Fibroblast of skin of right quadriceps (primary cell): ENCODE measurements around the gene INSIG2.

Experiments used
- DNase-seq: peaks from one replicate; pipeline ENCODE4 v3.0.0-alpha.2; 2013

INSIG2 gene

DNA sequence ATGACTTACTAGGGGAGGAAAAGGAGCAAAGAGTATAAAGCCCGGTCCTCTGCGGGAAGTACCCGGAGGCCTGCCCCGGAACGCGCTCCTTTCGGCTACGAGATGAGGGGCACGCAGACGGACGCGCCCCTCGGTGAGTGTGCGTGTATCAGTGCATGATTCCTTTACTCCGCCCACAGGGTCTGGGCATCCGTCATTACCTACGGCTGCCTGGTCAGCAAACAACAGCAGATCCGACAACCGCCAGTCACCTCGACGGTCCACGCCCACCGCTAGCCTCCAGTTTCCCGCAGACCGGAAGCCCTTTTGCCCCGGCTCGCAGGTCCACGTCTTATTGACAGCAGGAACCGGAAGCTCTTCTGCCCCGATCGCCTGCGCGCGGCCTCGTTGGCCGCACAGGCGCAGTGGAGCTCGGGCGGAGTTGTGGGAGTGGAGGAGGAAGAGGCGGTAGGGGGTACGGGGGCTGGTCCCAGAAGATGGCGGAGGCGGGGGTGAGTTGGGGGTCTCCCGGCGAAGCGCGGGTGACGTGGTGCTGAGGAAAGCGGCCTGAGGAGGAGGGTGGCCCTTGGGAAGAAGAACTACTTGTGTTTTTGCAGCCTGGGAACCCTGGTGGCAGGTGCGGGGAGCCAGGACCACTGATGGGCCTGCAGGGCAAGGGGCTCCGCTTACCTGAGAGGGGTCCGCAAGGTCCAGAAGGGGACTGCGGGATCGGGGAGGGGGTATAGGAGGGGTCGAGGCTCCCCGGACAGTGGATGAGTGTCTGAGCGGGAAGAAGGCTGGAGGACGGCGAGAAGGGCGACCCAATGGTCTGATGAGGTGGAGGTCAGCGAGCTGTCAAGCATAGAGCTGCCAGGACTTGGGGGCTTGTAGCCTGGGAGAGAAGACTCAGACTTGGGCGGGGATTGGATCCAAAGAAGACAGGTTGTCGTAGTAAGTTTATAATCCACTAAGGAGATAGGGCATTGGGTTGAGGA is at the start of gene INSIG2:
Gene INSIG2, plus strand, starts transcription at position 421 of the 974 bp plus-strand sequence. CDS start 8,086 bp downstream, outside the sequence.
- peak; percentile 96 for DNase-seq

- DNase-seq: no peak
Measured at GRCh38 chr2:118040891-118041290, 47.4 kb upstream of the INSIG2 start.

DNA sequence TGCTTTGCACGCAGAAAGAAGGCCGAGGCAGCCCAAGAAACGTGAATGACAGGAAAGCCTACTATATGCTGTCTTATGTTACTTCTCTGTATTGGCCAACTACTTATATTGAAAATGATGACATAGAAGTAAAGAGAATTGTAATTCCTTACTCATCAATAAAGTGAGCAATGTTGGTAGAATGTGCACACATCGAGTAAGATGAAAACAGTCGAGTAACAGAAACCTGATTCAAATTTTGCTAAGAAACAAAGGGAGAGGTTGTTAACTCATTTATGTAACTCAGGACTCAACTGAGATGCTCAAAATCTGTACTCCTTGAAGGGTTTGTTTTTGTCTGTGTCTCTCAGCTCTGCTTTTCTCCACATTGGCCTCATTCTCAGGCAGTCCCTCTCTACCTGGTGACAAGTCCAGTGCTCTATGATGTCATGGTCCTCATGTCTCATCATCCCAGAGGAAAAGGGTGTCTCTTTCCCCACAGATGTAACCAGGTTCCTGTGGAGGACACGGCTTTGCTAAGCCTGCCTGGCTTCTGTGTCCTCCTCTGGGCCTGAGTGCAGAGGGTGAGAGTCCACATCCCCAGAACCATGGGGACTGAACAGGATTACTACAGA is 44.1 kb upstream of the INSIG2 start:
- DNase-seq: no peak

DNA sequence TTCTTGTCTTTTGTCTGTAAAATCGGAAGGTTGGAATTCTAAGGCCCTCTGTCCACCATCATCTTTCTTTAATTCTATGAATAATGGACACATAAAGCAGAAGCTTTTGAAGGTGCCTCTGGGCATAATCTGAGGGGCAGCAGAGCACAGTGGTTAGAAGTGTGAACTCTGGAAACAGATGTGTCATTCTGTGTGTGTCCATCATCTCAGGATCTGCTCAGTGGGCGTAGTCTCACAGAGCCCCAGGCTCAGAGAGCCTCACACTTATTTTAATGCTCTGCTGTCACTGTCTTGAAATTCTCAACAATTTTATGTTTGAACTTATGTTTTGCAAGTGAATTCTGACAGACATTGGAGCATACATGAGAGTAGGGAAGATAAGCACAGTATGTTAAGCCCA is 43.4 kb upstream of the INSIG2 start:
- no peak for DNase-seq

DNA sequence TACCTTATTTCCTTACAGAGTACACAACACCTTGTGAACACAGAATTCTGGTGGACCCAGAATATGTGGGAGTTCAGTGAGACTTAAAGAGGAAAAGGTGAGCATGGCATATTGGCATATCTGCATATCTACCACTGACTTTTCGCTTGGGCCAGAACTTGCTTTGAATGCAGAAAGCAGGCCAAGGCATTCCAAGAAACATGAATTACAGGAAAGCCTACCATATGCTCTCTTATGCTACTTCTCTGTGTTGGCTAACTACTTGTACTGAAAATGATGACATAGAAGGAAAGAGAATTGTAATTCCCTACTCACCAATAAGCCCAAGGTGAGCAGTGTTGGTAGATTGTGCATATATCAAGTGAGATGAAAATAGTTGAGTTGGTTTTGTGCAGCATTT is 43.0 kb upstream of the INSIG2 start:
- no peak for DNase-seq

DNA sequence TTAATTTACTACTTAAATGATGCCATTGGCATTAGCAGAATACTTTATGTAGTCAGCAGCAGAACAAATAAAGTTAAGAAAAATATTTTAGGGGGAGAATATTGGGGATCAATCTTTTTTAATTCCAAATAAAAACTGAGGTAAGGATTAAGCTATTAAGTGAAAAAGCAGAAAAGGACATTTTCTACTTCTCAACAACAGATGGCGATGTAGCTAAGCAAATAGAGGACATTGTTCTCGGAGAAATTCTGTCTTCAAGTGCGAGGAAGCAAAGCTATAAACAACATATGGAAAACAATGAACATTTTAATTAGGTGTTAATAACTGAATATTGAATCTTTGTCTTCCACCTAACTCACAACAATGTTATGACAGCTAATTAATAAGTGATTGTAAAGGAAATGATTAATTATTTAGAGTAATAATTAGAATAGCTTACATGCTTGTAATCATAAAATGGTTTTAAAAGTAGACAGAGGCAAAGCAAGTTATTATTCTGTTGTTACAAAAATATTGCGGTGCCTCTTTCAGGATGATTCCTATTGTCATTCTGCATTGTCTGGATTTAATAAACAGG is 41.5 kb upstream of the INSIG2 start:
- peak; percentile 53 for DNase-seq

DNA sequence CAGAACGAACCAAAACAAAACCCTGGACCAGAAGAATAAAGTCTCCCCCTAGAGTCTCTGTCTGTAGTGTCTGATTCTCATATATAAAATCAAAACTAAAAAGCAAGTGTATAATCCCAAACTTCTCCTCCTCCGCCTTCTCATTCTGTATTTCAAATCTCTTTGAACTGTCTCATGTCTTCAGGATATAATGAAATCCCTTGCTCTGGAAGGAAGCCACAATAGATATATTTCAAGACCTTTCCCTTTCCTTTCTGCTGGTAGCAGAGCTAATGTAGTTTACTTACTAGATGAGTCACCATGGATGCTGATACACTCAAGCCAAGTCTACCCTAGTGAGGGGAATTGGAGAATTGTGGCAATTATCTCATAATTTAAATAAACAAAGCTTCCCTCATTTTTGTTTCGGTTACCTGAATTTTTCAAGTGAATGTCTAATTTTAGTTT is 40.9 kb upstream of the INSIG2 start:
- peak; percentile 76 for DNase-seq

- peak; percentile 41 for DNase-seq
Measured at GRCh38 chr2:118048401-118048800, 39.9 kb upstream of the INSIG2 start.

DNA sequence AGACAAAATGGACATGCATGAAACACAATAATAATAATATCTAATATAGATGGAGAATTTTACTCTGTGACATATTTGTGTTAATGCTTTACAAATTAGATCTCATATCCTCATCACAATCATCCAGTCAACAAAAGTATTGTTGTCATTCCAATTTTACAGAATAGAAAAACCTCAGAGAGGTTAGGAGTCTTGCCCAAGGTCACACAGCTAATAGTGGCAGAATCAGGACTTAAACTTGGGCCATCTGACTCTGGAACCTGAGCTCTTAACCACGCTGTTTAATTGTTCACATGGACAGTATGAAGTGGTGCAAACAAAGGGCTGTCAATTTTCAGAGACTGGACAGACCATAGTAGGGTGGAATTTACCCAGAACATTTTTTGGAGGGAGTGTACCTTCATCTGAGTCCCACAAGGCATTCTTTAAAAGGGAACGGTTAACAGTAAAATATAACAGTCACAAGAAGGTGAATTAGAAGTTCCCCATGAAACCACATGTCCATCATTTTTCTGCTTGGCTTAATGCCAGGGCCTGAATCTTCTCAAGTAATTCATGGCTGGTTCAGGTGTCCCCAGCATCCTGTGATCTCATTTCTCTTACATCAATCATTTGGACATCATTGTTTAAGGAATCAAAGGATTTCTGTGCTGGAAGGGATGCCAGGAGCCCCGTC is 39.0 kb upstream of the INSIG2 start:
- peak; percentile 7 for DNase-seq

DNA sequence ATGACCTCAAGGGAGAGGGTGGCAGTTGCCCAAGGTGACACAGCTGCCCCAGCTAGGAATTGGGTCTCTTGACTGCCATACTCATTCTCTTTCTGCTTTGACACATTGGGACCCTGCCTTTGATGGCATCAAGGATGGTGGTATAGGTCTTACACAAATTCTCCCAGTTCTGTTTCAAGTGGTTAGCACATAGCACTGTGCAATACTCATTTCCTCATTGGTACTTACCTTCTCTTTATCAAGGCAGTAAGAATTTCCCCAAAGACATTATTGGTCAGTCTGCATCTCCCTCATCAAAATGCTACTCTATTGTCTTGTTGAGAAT is 38.5 kb upstream of the INSIG2 start:
- DNase-seq: peak; percentile 12

GRCh38 chr2:118050386-118050785 is 37.9 kb upstream of the INSIG2 start:
- peak; percentile 90 for DNase-seq

DNA sequence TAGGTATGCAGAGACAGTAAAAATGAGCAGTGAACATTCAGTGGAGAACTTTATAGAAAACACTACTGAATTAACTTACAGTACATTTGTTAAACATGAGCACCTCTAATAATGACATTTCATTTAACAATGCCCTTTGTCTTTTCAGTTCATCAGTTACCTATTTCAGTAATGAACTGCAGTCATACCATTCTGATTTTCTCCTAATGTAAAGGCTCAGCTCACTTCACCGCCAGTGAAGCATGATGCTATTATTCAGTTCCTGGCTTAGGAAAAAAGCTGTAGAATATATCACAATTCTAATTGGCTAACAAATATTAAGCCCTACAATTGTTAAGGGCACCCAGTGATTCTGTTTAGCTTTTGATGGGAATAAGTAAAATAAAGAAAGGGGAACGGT is 37.3 kb upstream of the INSIG2 start:
- no peak for DNase-seq

DNA sequence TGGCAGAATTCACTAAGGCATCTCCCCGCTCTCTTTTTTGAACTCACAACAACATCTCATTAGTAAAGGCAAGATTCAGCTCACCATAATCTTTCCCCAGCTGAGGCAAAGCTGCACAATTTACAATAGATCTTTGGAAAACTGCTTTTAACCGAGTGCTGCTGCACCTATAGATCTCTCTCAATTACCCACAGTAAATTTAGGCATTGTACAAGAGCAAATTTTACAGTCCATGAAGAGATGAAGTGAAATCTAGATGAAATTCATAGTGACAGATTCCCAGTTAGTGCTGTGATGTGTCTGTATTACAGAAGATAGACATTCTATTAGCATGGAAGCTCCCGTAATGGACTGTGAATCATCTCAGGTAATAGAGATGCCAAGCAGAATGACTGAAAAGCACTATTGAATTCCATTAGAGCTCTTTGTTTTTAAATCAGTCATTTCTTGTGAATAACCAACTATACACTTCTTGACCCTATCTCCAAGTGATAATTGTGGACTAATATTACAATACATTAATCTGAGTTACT is 36.4 kb upstream of the INSIG2 start:
- DNase-seq: no peak

DNA sequence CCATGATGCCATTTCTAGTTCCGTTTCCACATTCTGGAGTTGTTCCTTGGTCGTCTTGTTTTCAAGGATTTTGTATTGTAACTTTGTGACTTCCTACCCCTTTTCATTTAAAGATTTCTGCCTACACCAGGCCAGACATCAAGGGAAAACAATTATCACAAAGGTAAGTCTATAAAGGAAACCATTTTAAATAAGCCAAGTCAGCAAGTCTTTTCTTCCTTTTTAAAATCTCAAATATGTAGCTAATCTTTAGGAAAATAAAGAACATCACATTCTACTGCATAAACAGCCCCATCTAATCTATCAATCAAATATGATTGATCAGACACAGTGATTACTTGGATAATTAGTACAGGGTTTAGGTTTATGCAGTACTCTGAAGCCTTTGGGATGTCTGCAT is 35.8 kb upstream of the INSIG2 start:
- no peak for DNase-seq

DNA sequence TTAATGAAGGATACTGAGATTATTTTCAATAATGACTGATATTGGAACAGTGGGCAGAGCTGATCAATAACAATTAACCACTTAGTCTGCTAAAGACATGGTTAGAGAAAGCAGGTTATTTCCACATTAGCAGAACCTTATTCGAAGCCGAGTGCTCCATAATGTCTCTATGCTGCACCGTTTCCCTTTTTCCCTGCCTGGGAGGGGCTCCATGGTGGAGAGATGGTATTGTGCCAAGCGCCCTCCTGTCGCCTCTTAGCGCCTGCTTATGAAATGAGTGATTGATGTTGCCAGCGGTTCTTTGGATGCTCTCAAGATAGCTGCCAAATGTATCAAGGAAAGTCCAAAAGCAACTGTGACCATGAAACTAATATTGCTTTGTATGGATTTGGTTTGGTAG is 34.6 kb upstream of the INSIG2 start:
- DNase-seq: no peak

DNA sequence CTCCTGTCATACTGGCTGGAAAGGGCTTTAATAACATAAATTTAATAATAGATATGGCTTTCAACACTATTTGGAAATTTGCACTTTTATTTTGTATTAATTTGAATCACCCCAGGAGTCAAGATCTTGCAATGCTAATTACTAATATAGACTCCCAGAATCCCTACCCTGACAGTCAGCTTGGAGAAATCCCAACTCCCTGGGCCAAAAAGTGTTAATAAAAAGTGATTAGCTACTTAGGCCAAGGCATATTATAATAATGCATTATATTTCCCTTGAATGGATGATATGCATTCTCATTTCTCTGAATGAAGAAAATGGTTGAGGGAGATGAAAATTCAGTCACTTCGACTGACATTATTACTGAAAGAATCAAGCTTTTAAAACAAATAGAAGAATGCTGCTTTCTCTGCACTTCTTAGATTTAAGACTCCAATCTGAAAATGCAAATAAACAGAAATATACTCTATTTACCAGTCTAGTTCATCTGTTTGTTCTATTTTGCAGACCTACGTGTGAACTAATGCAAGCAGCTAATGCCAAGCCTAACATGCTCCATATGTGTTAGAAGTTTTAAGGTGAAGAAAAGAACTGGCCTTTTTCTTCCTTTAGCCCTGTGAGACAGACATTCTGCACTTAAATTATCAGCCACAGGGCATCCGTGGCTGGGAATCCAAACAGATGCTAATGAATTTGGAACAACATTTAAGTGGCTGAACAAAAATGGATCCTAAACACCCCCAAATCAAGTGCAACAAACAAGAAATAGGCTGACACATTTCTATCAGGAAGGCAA is 33.9 kb upstream of the INSIG2 start:
- no peak for DNase-seq

DNA sequence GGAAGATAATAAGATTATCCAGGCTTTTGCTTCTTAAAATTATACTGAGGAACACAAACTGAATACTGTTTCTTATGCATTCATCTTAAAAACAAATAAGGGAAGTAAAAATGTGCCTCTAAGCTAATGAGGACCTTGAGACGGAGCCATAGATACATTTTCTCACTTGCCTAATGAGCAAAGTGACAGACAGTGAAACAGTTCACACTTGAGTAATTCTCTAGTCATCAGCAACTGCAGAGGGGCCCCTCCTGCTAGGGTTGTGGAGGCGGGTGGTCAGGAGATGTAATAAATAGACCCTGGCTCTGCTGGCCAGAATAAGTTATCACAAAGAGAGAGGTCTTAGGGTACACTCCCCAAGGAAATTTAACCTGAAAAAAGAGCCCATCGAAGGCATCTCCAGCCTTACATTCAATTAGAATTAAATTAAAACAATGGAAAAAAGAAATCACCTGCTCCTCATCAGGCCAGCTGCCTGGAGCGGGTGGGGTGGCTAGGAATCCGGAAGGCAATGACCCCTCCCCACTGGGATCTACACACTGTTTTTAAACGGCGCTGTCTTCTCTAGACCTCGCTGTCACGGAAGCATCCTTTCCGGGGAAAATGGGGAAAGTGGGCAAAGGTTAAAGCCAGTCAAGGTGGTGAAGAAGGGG is 32.6 kb upstream of the INSIG2 start:
- no peak for DNase-seq

- DNase-seq: no peak
Measured at GRCh38 chr2:118056165-118056534, 32.1 kb upstream of the INSIG2 start.

DNA sequence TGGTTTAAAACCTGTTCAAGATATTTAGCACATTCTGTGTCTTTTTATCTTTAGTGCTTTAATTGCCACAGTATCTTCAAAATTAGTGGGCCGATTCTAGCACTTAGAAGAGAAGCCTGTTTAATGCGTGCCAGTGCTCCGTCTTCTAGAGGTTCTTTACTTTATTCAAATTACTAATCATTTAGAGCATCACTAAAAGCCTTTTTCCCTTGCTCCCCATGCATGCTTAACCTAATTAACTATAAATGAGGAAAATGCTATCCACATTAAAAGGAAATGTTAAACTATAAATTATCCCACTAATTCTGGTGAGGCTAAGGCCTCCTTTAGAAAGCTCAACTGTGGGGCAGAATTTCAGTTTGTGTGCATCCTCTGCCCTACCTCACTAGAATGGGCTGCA is 31.5 kb upstream of the INSIG2 start:
- DNase-seq: no peak

DNA sequence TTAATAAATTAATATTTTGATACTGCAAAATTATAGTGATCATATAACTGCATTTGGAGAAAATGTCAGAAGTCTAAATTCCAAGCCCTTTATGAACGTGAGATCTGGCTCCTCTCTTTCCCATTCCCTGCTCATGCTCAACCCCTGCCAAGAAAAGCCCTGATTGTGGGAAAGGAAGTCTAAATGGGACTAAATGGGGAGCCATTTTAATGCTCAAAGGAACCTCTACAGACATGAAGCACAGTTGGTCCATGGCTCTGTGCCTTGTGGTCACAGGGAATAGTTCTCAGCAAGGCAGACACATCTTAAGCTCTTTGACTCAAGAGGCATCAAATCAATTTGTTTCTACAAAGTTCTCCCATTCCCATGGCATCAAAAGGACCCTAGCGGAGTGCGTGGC is 29.3 kb upstream of the INSIG2 start:
- DNase-seq: peak; percentile 26

DNA sequence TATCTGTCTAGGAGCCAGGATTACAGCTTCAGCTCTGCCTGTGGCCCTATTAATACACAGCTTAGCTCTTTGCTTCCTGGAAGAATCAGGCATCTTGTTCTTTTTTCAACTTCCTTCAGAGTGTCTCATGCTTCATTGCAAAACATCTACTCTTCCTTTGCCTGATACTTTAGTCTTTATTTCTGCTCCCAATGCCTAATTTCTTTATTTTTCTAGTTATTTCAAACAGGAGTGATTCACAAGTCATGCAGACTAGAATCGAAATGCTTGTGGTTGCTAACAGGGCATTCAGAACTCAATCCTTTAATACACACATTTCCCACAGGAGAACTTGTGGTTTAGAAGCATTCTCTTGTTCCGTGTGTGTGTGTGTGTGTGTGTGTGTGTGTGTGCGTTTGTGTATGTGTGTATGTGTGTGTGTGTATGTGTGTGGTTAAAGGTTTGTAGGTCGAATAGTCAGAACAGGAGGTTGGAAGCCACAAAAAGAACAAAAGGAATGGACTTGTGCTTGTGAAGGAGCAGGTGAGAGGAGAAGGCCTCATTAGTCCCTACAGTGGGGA is 28.3 kb upstream of the INSIG2 start:
- DNase-seq: peak; percentile 99
